Activated T-helper 1 cell treated with anti-CD3 and anti-CD28 coated beads, Interleukin-2, amount 50 U/mL, for 16 hours (primary cell): ENCODE results near the gene PHF12.

Source experiments
- DNase-seq, 2 donors: peaks; one replicate each; pipeline ENCODE4 v3.0.0-alpha.2; 2020; ENCODE audit warnings: low read depth in 1 of 2, low spot score in 1 of 2

The PHF12 gene

DNA sequence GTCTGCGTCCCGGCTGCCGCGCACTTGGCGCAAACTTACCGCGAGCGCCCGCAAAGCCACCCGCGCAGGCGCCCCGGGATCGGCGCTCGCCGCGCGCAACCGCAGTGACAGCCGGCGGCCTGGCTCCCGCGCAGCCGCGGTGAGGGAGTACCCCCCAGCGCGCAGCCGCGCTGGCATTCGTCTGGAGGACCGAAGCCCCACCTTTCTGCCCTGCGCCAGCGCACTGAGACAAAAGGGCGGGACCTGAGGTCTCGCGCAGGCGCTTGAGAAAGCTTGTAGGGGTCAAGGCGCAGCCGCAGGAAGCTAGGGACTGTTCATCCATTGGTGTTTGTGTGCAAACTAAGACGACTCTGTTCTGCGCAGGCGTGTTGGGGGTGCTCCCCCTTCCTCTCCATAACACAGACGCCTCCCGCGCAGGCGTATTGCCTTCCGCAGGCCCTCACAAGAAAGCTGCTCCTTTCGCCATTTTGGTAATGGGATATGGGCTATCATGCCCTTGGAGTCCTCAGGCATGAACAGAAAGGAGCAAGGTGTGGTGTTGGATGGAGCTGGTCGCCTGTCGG, at the start of gene PHF12:
PHF12 (minus strand) TSS at position 91 of the 563 bp plus-strand sequence. CDS start 558 bp downstream, outside the sequence.
- peak; percentile 98 to 99 for DNase-seq

GRCh38 chr17:29000973-29001372, 49.7 kb upstream of the PHF12 start:
- DNase-seq, result no peak

DNA sequence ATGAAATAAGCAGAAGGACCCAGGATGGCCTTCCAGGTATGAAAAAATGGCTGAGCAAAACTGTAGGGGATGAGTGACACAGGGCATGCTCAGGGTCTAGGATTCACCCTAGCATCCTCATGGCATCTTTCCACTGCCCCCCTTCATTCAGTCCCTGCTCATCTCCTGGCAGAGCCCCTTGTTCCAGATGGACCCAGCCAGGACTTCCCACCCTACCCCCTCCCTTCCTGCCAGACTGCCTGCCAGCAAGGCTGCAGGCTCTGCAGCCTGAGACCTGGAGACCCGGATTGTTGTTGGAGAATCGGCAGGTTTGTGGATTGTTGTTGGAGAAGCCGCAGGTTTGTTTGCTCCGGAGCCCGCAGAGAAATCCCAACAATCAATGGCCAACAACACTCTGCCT, 47.9 kb upstream of the PHF12 start:
- DNase-seq, result no peak

GRCh38 chr17:28997806-28998205, 46.5 kb upstream of the PHF12 start:
- DNase-seq, result no peak

- DNase-seq, result no peak
Observed at GRCh38 chr17:28996554-28997096, 45.3 kb upstream of the PHF12 start.

DNA sequence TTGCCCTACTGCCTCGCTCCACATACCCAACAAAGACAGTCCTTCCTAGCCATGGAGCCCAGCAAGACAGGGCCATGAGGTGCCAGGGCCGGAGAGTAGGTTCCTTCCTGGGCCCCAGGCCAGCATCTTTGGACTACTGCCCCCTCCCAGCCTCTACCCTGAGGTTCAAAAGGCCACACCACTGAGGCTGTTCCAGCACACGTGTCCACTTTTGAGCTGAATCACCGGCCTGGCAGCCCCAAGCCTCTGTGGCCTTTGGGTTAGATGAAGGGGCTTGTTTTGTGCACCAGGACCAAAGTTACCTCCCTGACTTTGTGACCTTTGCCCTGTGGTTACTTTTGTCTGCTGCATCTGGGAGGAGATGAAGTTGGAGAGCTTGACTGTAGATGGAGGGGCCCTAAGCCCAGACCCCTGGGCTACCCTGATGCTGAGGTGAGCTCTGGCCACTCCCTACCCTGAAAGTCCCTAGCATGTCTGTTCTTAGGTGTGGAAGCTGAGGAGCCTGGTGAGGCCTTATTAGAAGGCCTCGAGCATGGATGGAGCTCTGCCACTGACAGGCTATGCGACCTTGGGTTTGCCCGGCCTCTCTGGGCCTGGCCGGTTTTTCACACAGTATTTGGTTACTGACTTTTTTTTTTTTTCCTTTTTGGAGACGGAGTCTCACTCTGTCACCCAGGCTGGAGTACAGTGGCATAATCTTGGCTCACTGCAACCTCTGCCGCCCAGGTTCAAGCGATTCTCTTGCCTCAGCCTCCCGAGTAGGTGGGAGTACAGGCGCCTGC, 42.5 kb upstream of the PHF12 start:
- no peak for DNase-seq

- no peak for DNase-seq
Observed at GRCh38 chr17:28992625-28993600, 41.6 kb upstream of the PHF12 start.

GRCh38 chr17:28992185-28992584, 40.9 kb upstream of the PHF12 start:
- DNase-seq, result no peak

GRCh38 chr17:28991779-28992178, 40.5 kb upstream of the PHF12 start:
- DNase-seq, result no peak

DNA sequence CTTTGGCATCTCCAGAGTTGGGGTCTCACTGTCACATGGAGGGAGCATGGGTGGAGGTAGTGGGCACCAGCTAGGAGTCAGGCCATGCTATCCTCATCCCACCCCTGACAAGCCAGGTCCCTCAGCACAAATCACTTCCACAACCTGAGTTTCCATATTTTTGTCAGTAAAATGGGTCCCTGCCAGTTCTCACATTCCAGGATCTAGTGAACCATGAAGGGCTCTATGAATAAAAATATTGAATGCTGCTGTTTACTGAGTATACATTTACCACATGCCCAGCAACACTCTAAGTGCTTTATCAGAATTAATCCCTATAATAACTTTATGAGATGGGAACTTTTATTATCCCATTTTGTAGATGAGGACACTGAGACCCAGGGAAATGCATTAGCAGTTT, 37.7 kb upstream of the PHF12 start:
- no peak for DNase-seq

GRCh38 chr17:28988475-28988874, 37.2 kb upstream of the PHF12 start:
- DNase-seq, result no peak

GRCh38 chr17:28986714-28987655, 35.7 kb upstream of the PHF12 start:
- DNase-seq, result no peak

DNA sequence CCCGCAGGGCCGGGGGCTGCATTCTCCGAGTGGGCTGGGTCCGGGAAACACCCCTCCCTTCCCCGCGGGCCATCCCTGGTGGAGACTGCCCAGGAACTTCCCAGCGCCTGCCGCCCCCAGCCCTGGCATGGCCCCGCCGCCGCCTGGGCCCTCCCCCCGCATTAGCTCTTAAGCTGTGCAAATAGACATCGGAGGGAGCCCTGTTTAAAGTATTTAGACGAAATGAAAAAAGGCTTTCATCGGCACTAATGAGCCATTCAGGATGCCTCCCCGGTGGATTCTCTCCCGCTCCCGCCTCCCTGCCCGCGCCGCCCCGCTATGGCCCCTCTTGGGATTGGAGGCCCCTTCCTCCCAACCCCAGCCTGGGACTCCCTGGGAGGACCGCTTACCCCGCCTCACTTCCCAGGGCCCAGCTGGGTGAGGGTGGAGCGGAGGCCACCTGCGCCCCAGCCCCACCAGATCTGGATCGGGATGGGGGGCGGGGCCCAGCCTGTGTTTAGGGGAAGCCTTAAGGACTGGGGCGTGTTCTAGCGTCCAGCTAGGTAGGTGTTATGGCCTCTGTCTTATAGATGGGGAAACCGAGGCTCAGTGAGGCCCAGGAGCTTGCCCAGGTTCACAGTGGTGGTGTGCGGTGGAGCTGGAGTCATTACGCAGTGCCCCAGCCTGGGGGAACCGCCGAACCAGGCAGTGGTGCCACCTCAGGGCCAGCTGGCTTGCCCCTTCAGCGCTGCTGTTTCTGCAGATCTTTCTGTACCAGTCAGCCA, 34.8 kb upstream of the PHF12 start:
- no peak for DNase-seq

- no peak for DNase-seq
Observed at GRCh38 chr17:28983286-28984230, 32.2 kb upstream of the PHF12 start.

DNA sequence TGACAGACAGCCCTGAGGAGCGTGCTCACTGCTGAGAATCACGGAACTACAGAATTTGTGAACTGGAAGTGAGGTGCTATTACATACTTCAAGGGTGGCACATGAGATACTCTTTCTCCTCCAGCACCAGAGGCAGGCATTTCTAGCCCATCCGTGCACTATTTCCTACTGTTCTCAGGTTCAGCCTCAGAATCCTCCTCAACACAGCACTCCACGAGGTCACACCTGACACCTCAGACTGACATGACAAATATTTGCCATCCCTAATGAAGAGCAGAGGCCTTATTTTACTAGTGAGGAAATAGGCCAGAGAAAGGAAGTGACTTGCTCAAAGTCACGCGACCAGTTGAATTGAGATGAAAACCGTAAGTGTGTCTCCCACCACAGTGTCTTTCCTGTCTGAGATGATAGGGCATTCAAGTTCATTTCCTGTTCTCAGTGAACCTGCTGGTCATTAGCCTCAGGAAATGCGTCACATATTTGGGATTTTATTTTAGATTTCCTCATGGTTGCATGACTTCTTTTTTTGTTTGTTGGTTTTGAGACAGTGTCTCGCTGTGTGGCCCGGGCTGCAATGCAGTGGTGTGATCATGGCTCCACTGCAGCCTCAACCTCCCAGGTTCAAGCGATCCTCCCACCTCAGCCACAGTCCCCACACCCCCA, 30.9 kb upstream of the PHF12 start:
- peak in 1 of 2 donors; percentile 16 for DNase-seq

GRCh38 chr17:28978356-28978964, 27.1 kb upstream of the PHF12 start:
- DNase-seq, result no peak

DNA sequence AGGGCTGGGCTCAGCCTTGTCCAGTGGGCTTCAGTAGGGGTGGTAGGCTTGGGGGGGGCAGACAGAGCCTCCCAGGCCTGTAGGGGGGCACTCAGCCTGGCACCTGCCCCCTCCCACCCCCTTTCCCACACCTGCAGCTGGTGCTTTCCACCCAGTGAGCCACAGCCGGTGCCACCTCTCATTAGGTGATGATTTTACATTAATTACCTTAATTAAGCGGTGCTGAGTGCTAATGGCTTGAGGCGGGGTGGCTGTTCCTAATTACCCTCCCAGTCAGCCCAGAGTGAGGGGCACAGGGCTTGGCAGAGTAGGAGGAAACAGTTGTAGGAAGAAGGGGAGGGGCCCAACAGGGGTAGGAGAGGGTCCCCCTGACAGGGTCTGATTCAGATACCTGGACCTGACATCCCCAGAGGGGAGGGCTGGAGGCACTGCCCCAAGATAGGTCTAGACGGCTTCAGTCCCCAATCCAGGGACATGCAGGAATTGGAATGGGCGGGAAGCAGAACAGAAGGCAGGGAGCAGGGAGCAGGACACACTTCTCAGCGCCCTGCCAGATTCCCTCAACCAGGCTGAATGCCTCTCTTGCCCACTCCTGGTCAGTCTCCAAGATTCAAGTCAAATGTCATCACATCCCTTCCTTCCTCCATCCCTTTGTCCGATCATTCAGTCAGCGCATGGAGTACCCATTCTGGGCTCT, 26.5 kb upstream of the PHF12 start:
- DNase-seq, result no peak
